Memory B cell (primary cell): ENCODE data around the gene SHANK2.

Experiments used
- ATAC-seq: fragments of 150-1000 bp; cut with Tn5 transposase; 2 replicates; pipeline ENCODE4 v1.10.0; 2021; ENCODE audit warnings: low read depth, mild to moderate bottlenecking, moderate library complexity
- DNase-seq, 2 donors: peaks; one replicate each; pipeline ENCODE4 v3.0.0; 2022; ENCODE audit warnings: low spot score in 2 of 2
- H3K27ac Mint-ChIP-seq: one replicate; pipeline ENCODE4 v1.8.0; 2022; ENCODE audit warnings: mild to moderate bottlenecking, moderate library complexity, mixed read lengths
- H3K27me3 Mint-ChIP-seq: one replicate; pipeline ENCODE4 v1.8.0; 2022; ENCODE audit warnings: mixed read lengths
- H3K36me3 Mint-ChIP-seq: one replicate; pipeline ENCODE4 v1.8.0; 2022; ENCODE audit warnings: mild to moderate bottlenecking, mixed read lengths
- H3K4me1 Mint-ChIP-seq: one replicate; pipeline ENCODE4 v1.8.0; 2022; ENCODE audit warnings: mixed read lengths
- H3K4me3 Mint-ChIP-seq: one replicate; pipeline ENCODE4 v1.8.0; 2022; ENCODE audit warnings: mild to moderate bottlenecking, moderate library complexity, mixed read lengths
- H3K9me3 Mint-ChIP-seq: one replicate; pipeline ENCODE4 v1.8.0; 2022; ENCODE audit warnings: mixed read lengths

The SHANK2 gene

DNA sequence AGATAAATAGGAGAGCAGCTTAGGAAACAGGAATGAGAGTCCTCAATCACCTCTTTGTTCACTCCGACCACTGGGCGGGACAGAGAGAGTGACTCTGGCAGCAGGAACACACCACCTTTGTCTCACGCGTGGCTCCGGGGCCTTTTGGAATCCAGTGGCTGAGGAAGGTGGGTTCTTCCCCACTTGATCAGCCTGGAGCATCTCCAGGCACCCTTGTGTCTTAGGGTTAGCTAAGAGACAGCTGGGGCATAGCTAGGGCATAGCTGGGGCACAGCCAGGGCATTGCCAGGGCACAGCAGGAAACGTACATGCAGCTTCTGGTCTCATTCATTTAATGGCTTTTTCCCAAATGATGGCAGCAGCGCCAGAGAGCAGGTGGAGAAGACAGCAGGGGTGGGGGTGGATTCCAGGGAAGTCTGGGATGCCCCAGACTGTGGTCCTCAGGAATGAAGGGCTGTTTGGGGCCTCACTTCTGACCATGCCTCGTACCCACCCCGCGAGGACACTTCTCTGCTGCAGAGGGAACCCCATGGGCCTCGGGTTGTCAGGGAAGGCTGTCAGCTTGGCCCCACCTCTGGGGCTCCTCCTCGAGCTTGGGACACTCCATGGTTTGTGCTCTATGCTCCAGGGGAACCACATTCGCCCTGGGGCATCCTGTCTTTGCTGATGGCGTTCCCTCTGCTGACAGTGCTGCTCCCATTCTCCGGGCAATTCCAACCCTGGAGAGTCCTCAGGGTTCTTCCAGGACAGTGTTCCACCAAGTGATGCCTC is 30.4 kb upstream of the SHANK2 start:
- peaks cover 8% of the 10 kb centered on the region for H3K27me3 Mint-ChIP-seq
- no peak for ATAC-seq
- H3K27ac Mint-ChIP-seq, result no peak overlapping the region
- DNase-seq, result no peak
- no peaks in the 10 kb centered on the region for H3K9me3 Mint-ChIP-seq
- H3K4me3 Mint-ChIP-seq, result no peak overlapping the region
- H3K36me3 Mint-ChIP-seq, result no peaks in the 10 kb centered on the region
- H3K4me1 Mint-ChIP-seq, result no peaks in the 10 kb centered on the region

DNA sequence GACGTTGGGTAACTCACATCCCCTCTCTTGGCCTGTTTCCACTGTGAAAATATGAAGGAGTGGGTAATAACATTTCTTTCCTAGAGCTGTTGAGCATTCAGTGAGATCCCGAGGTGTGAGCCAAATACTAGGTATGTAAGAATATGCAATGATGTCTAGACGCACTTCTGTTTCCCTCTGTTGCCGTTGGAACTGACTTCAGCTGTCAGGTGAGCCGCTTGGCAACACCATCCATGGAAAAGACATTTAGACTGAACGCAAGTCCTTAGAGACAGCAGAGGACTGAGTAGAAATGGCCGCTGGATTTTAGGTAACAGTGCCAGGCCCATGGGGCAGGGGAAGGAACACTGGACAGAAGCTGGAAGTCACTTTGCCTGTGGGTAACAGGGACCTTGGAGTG is 29.5 kb upstream of the SHANK2 start:
- no peaks in the 10 kb centered on the region for H3K36me3 Mint-ChIP-seq
- peaks cover 7% of the 10 kb centered on the region for H3K27me3 Mint-ChIP-seq
- H3K4me1 Mint-ChIP-seq, result no peaks in the 10 kb centered on the region
- H3K9me3 Mint-ChIP-seq, result no peaks in the 10 kb centered on the region
- no peak for DNase-seq
- ATAC-seq, result no peak
- H3K4me3 Mint-ChIP-seq, result no peak overlapping the region
- no peak overlapping the region for H3K27ac Mint-ChIP-seq

- Mint-ChIP-seq H3K36me3 (no peaks in the 10 kb centered on the region), H3K27me3 (peaks cover 7% of the 10 kb centered on the region), H3K4me1 (no peaks in the 10 kb centered on the region), H3K27ac (no peak overlapping the region), H3K4me3 (no peak overlapping the region), H3K9me3 (no peaks in the 10 kb centered on the region)
- DNase-seq, result no peak
- no peak for ATAC-seq
These were observed 28.8 kb upstream of the SHANK2 start for GRCh38 chr11:71281204-71281603.

DNA sequence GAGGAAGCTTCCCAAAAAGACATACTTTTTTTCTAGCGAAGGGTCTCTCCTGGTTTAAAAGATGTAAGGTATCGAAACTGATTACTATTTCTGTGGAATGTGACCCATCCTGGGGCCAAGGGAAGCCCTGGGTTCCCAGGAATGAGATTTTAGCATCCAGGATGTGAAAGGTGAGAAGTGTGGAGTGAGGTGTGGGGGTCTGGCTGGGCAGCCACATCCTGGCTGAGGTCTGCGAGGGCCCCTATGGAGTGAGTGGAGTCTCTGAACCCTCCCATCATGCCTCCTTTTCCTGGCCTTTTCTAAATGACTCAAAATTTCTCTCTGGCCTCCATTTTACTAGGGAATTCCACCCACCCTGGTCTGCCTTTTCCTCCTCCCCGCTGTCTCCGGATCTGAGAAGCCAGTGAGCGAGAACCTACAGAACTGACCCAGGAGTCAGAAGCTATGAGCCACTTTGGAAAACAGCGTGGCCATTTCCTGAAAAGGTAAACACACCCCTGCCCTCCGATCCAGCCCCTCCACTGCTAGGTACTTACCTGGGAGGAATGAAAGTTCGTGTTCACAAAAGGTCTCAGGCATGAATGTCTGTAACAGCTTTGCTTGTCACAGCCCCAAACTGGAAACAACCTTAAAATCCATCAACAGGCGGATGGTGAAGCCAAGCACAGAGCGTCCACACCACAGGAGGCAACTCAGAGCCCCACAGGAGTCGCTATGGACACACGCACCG is 27.7 kb upstream of the SHANK2 start:
- no peak overlapping the region for H3K27ac Mint-ChIP-seq
- no peak for DNase-seq
- H3K4me1 Mint-ChIP-seq, result no peaks in the 10 kb centered on the region
- H3K4me3 Mint-ChIP-seq, result no peak overlapping the region
- ATAC-seq, result no peak
- H3K27me3 Mint-ChIP-seq, result peaks cover 7% of the 10 kb centered on the region
- no peaks in the 10 kb centered on the region for H3K36me3 Mint-ChIP-seq
- peaks cover 2% of the 10 kb centered on the region for H3K9me3 Mint-ChIP-seq

DNA sequence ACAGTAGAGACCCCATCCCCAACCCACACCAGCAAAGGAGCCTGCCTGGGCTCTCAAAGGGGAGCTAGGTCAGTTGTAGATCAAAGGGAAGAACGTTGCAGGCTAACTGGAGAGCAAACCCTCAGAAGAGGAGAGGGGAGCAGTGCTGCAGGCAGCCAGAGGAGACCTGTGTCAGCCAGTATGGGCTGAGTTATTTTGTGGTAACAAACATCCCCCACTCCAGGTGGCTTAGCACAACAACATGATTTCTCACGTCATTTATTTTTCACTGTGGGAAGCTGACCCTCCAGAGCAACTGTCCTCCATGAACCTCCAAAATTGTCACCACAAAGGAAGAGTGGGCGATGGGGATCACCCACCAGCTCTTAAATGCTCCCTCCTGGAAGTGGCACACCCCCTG is 19.8 kb upstream of the SHANK2 start:
- H3K27me3 Mint-ChIP-seq, result peaks cover 5% of the 10 kb centered on the region
- no peaks in the 10 kb centered on the region for H3K36me3 Mint-ChIP-seq
- H3K4me3 Mint-ChIP-seq, result no peak overlapping the region
- DNase-seq (no peak), ATAC-seq (no peak)
- no peaks in the 10 kb centered on the region for H3K4me1 Mint-ChIP-seq
- H3K9me3 Mint-ChIP-seq, result peaks cover 16% of the 10 kb centered on the region
- H3K27ac Mint-ChIP-seq, result no peak overlapping the region

GRCh38 chr11:71269603-71270511 is 17.5 kb upstream of the SHANK2 start:
- no peak for DNase-seq
- peaks cover 14% of the 10 kb centered on the region for H3K9me3 Mint-ChIP-seq
- no peaks in the 10 kb centered on the region for H3K4me1 Mint-ChIP-seq

DNA sequence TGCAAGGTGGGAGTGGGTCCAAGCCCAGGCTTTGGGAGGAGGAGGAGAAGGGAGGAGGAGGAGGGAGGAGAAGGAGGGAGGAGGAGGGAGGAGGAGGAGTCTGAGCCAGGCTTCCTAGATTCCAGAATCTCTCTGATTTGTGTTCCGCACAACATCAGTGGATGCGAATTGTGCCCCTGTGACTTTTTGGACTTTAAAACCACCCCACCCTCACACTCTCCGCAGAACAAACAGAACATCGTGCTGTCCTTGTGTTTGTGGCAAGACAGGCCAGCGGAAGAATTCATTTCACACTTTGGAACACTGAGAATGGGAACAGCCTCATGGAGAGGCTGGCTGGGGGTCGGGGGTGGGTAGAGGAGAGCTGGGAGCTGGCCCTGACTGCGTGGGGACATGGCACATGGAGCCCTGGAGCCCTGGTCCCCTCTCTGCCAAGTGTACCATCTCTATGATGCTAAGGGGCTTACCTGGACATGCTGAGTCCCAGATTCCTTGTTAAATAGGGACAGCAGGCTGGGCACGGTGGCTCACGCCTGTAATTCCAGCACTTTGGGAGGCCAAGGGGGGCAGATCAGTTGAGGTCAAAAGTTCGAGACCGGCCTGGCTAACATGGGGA is 16.4 kb upstream of the SHANK2 start:
- Mint-ChIP-seq H3K9me3 (peaks cover 9% of the 10 kb centered on the region), H3K4me3 (no peak overlapping the region), H3K36me3 (no peaks in the 10 kb centered on the region), H3K27me3 (peaks cover 12% of the 10 kb centered on the region), H3K27ac (no peak overlapping the region), H3K4me1 (no peaks in the 10 kb centered on the region)
- DNase-seq (no peak), ATAC-seq (no peak)

More at GRCh38 chr11:71269603-71270511, 17.5 kb upstream of the SHANK2 start:
- H3K4me3 Mint-ChIP-seq, result no peak overlapping the region
- no peaks in the 10 kb centered on the region for H3K36me3 Mint-ChIP-seq
- ATAC-seq, result no peak
- no peak overlapping the region for H3K27ac Mint-ChIP-seq
- H3K27me3 Mint-ChIP-seq, result peaks cover 10% of the 10 kb centered on the region

- H3K4me3 Mint-ChIP-seq, result no peak overlapping the region
- H3K4me1 Mint-ChIP-seq, result no peaks in the 10 kb centered on the region
- H3K27ac Mint-ChIP-seq, result no peak overlapping the region
- peaks cover 14% of the 10 kb centered on the region for H3K27me3 Mint-ChIP-seq
- H3K36me3 Mint-ChIP-seq, result no peaks in the 10 kb centered on the region
- DNase-seq, result no peak
- peaks cover 3% of the 10 kb centered on the region for H3K9me3 Mint-ChIP-seq
- ATAC-seq, result no peak
These were observed 15.5 kb upstream of the SHANK2 start for GRCh38 chr11:71267807-71268421.

- no peaks in the 10 kb centered on the region for H3K36me3 Mint-ChIP-seq
- H3K4me1 Mint-ChIP-seq, result no peaks in the 10 kb centered on the region
- H3K9me3 Mint-ChIP-seq, result no peaks in the 10 kb centered on the region
- H3K4me3 Mint-ChIP-seq, result no peak overlapping the region
- peaks cover 14% of the 10 kb centered on the region for H3K27me3 Mint-ChIP-seq
- DNase-seq (no peak), ATAC-seq (no peak)
- H3K27ac Mint-ChIP-seq, result no peak overlapping the region
These were observed 13.9 kb upstream of the SHANK2 start for GRCh38 chr11:71266114-71266833.

GRCh38 chr11:71265559-71266092 is 13.2 kb upstream of the SHANK2 start:
- Mint-ChIP-seq H3K27ac (no peak overlapping the region), H3K4me3 (no peak overlapping the region), H3K27me3 (peaks cover 14% of the 10 kb centered on the region), H3K4me1 (no peaks in the 10 kb centered on the region), H3K9me3 (no peaks in the 10 kb centered on the region), H3K36me3 (no peaks in the 10 kb centered on the region)
- no peak for ATAC-seq
- DNase-seq, result no peak

DNA sequence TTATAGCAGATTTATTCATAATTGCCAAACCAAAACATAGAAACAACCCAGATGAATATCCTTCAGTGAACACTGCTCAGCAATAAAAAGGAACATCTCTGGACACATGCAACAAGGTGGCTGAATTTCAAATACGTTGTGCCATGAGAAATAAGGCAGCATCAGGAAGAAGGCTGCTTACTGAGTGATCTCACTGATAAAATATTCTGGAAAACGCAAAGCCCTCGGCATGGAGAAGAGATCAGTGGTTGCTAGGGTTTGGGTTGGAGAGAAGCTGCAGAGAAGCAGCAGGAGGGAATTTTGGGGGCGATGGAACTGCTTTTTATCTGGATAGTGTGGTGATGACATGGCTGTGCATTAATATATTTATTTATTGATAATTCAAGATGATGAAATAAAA is 11.0 kb upstream of the SHANK2 start:
- Mint-ChIP-seq H3K27ac (no peak overlapping the region), H3K4me3 (no peak overlapping the region), H3K4me1 (no peaks in the 10 kb centered on the region), H3K36me3 (no peaks in the 10 kb centered on the region), H3K27me3 (peaks cover 15% of the 10 kb centered on the region), H3K9me3 (peaks cover 2% of the 10 kb centered on the region)
- ATAC-seq (no peak), DNase-seq (no peak)

DNA sequence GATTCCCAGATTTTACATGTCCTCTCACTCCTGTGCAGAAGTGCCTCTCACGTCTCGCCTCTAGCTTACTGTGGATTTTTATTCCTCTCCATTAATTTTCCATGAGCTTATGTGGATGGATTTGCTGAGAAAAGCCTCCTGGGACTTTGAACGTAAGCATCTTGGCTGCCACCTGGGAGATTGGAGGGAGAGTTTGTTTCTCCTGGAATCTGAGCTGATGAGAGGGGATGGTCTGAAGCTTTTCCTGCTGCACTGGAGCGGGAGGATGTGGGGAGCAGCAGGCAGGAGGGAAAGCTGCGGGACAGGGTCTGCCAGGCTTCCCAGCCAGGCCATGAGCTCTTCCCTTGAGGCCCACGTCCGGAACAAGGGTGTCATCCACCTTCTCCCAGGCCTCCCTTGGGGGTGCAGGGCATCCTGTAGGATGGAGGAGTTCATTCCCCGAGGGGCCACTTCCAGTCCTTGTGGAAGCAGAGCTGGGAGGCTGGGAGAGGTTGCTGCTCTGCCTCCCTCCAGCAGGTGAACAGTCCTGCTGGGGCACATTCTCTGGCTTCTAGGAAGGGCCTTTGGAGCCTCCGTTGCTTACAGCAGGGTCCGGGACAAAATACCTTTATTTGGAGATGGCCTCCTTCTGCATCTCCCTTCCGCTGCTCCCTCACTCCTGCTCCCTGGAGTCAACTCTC is 3.6 kb upstream of the SHANK2 start:
- ATAC-seq, result no peak
- Mint-ChIP-seq H3K4me3 (no peak overlapping the region), H3K4me1 (peaks cover 3% of the 10 kb centered on the region), H3K27ac (no peak overlapping the region), H3K9me3 (peaks cover 6% of the 10 kb centered on the region), H3K27me3 (peaks cover 14% of the 10 kb centered on the region), H3K36me3 (no peaks in the 10 kb centered on the region)
- no peak for DNase-seq
